Muscle of leg (tissue), 11 donors: ENCODE results near the gene TMEM269. TPM values are rescaled to one million over a fixed set of nuclear protein-coding genes. Genes with fewer than 3 reads are reported as not detected.
"Not testable (repeated sequence)": the region's sequence is repeated elsewhere in the genome, so short reads cannot be mapped to it uniquely, and the experiment has no call there.

ENCODE experiments used
- DNase-seq: peaks from one replicate; pipeline ENCODE4 v3.0.0; 2013
- H3K27ac ChIP-seq: one replicate; pipeline ENCODE4 v1.5.1; 2013; ENCODE audit warnings: mild to moderate bottlenecking, low read length, control low read depth
- H3K27me3 ChIP-seq: one replicate; pipeline ENCODE4 v1.6.1; 2013; ENCODE audit warnings: low read length; ENCODE audit not compliant: control insufficient read depth, insufficient read depth
- H3K36me3 ChIP-seq: one replicate; pipeline ENCODE4 v1.6.1; 2013; ENCODE audit warnings: low read length; ENCODE audit not compliant: control insufficient read depth, insufficient read depth
- H3K4me1 ChIP-seq: one replicate; pipeline ENCODE4 v1.6.1; 2013; ENCODE audit warnings: low read length; ENCODE audit not compliant: control insufficient read depth, insufficient read depth
- H3K4me3 ChIP-seq: one replicate; pipeline ENCODE4 v1.5.1; 2013; ENCODE audit warnings: low read length, control low read depth
- H3K9me3 ChIP-seq: replicated peaks from 2 replicates; pipeline ENCODE4 v1.6.1; 2013; ENCODE audit warnings: low read depth, low read length; ENCODE audit not compliant: control insufficient read depth
- WGBS: methylation state at CpG from one replicate; pipeline ENCODE4 v1.1.5; 2013; ENCODE audit warnings: missing lambda C conversion rate; ENCODE audit not compliant: insufficient coverage; 5-methylcytosine and 5-hydroxymethylcytosine counted together
- polyA plus RNA-seq, 8 donors: library from polyadenylated mRNA; unstranded; fragments of 120-200 nt; gene quantifications; one replicate each; pipeline versions ENCODE4 v1.2.1 to v1.2.3, GENCODE V29; 2013; ENCODE audit warnings: inconsistent platforms in 1 of 8, low replicate concordance in 1 of 8; ENCODE audit not compliant: insufficient read length in 8 of 8, insufficient read depth in 1 of 8
- total RNA-seq: library from RNA; stranded (reverse); fragments of 120-200 nt; gene quantifications from one replicate; pipeline ENCODE4 v1.2.4, GENCODE V29; 2013

Gene TMEM269
- total and polyA plus RNA-seq, 9 donors: 0.18 to 1.2 (median 0.80) TPM

GRCh38 chr1:42747125-42747524 lies 37.7 kb upstream of the TMEM269 start:
- Histone ChIP-seq H3K4me3 (no peak overlapping the region), H3K4me1 (no peaks in the 10 kb centered on the region), H3K27me3 (no peaks in the 10 kb centered on the region), H3K27ac (no peak overlapping the region), H3K9me3 (no peaks in the 10 kb centered on the region), H3K36me3 (peaks cover 56% of the 10 kb centered on the region)
- 51% methylated on average over 12 of the region's 14 CpGs for WGBS
- DNase-seq: no peak

- 81% methylated on average over 8 of the region's 10 CpGs for WGBS
- H3K4me1 ChIP-seq: no peaks in the 10 kb centered on the region
- H3K27ac ChIP-seq: no peak overlapping the region
- H3K4me3 ChIP-seq: no peak overlapping the region
- H3K27me3 ChIP-seq: no peaks in the 10 kb centered on the region
- H3K36me3 ChIP-seq: peaks cover 63% of the 10 kb centered on the region
- DNase-seq: no peak
- H3K9me3 ChIP-seq: no peaks in the 10 kb centered on the region
Observed at GRCh38 chr1:42748021-42748420, 36.8 kb upstream of the TMEM269 start.

GRCh38 chr1:42748461-42749410 lies 36.1 kb upstream of the TMEM269 start:
- DNase-seq: no peak
- 86% methylated on average over 13 of the region's 14 CpGs for WGBS
- H3K27ac ChIP-seq: no peak overlapping the region
- H3K4me1 ChIP-seq: no peaks in the 10 kb centered on the region
- no peak overlapping the region for H3K4me3 ChIP-seq
- peaks cover 67% of the 10 kb centered on the region for H3K36me3 ChIP-seq
- no peaks in the 10 kb centered on the region for H3K9me3 ChIP-seq
- no peaks in the 10 kb centered on the region for H3K27me3 ChIP-seq

GRCh38 chr1:42750041-42750440 lies 34.8 kb upstream of the TMEM269 start:
- Histone ChIP-seq H3K27ac (no peak overlapping the region), H3K27me3 (no peaks in the 10 kb centered on the region), H3K36me3 (peaks cover 80% of the 10 kb centered on the region), H3K4me1 (no peaks in the 10 kb centered on the region), H3K4me3 (no peak overlapping the region), H3K9me3 (no peaks in the 10 kb centered on the region)
- DNase-seq: no peak
- WGBS: 95% methylated on average over 11 of the region's 12 CpGs

- not testable (repeated sequence) for H3K9me3 ChIP-seq, H3K4me1 ChIP-seq, H3K4me3 ChIP-seq, DNase-seq, H3K27ac ChIP-seq, H3K27me3 ChIP-seq
- H3K36me3 ChIP-seq: peaks cover 80% of the 10 kb centered on the region
- 96% methylated on average over 7 of the region's 8 CpGs for WGBS
Observed at GRCh38 chr1:42751511-42752070, 33.2 kb upstream of the TMEM269 start.

GRCh38 chr1:42752284-42752683 lies 32.5 kb upstream of the TMEM269 start:
- DNase-seq: no peak
- WGBS: 91% methylated on average over 5 of the region's 6 CpGs
- H3K9me3 ChIP-seq: no peaks in the 10 kb centered on the region
- H3K4me1 ChIP-seq: no peaks in the 10 kb centered on the region
- no peak overlapping the region for H3K27ac ChIP-seq
- H3K4me3 ChIP-seq: no peak overlapping the region
- H3K27me3 ChIP-seq: no peaks in the 10 kb centered on the region
- H3K36me3 ChIP-seq: peaks cover 80% of the 10 kb centered on the region

- no peak overlapping the region for H3K4me3 ChIP-seq
- no peak for DNase-seq
- H3K36me3 ChIP-seq: peaks cover 79% of the 10 kb centered on the region
- H3K9me3 ChIP-seq: no peaks in the 10 kb centered on the region
- H3K4me1 ChIP-seq: no peaks in the 10 kb centered on the region
- WGBS: no CpG with 5 or more reads among the region's 1 CpG
- no peak overlapping the region for H3K27ac ChIP-seq
- no peaks in the 10 kb centered on the region for H3K27me3 ChIP-seq
Observed at GRCh38 chr1:42753070-42753469, 31.7 kb upstream of the TMEM269 start.

- H3K36me3 ChIP-seq: peaks cover 77% of the 10 kb centered on the region
- 64% methylated on average over 8 of the region's 17 CpGs for WGBS
Observed at GRCh38 chr1:42756956-42757891, 27.6 kb upstream of the TMEM269 start.

GRCh38 chr1:42757892-42758275 lies 26.9 kb upstream of the TMEM269 start:
- Histone ChIP-seq H3K4me1 (no peaks in the 10 kb centered on the region), H3K27ac (no peak overlapping the region), H3K36me3 (peaks cover 75% of the 10 kb centered on the region), H3K27me3 (no peaks in the 10 kb centered on the region), H3K9me3 (no peaks in the 10 kb centered on the region), H3K4me3 (no peak overlapping the region)
- no peak for DNase-seq

More at GRCh38 chr1:42756956-42757891, 27.6 kb upstream of the TMEM269 start:
- DNase-seq: peak; percentile 78
- H3K27ac ChIP-seq: no peak overlapping the region
- no peak overlapping the region for H3K4me3 ChIP-seq
- no peaks in the 10 kb centered on the region for H3K9me3 ChIP-seq
- H3K27me3 ChIP-seq: no peaks in the 10 kb centered on the region
- H3K4me1 ChIP-seq: no peaks in the 10 kb centered on the region

GRCh38 chr1:42758641-42759040 lies 26.1 kb upstream of the TMEM269 start:
- Histone ChIP-seq H3K4me3 (no peak overlapping the region), H3K4me1 (no peaks in the 10 kb centered on the region), H3K36me3 (peaks cover 72% of the 10 kb centered on the region), H3K9me3 (no peaks in the 10 kb centered on the region), H3K27ac (no peak overlapping the region), H3K27me3 (no peaks in the 10 kb centered on the region)
- DNase-seq: no peak
- WGBS: 79% methylated on average over 2 of the region's 3 CpGs
